GM21423 (cell line): ENCODE results near the gene SMARCA4.
"Not testable (repeated sequence)": the region's sequence is repeated elsewhere in the genome, so short reads cannot be mapped to it uniquely, and the experiment has no call there.

ENCODE experiments used
- ATAC-seq: cut with Tn5 transposase; IDR thresholded peaks from one replicate; pipeline ENCODE4 v1.9.1; 2021; ENCODE audit warnings: mild to moderate bottlenecking, moderate library complexity; ENCODE audit not compliant: unreplicated experiment

SMARCA4 gene

DNA sequence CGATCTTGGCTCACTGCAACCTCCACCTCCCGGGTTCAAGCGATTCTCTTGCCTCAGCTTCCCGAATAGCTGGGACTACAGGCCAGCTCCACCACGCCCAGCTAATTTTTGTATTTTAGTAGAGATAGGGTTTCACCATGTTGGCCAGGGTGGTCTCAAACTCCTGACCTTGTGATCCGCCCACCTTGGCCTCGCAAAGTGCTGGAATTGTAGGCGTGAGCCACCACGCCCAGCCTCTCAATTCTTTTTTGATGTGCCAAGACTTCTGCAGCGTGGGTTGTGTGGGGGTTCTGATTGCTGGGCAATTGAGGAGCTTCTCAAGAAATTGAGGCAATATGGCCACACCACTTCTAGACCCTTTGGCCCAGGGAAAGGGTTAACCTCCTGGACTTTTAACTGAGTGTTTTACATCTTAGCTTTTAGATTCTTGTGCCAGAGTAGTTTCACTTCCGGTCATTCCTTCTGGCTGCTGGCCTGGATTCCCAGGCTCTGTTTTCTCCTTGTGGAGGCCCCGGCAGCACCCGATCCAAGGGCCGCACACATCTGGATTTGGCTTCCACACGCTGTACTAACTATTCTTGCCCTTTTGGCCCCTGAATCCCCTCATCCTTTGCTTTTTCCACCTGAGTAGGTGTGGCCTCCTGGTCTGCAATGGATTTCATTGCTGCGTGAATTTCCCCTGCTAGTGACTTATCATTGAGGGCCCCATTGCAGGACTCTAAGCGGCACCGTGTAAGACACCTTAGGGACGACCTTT is 14.7 kb downstream of the SMARCA4 start:
- ATAC-seq, result no peak

DNA sequence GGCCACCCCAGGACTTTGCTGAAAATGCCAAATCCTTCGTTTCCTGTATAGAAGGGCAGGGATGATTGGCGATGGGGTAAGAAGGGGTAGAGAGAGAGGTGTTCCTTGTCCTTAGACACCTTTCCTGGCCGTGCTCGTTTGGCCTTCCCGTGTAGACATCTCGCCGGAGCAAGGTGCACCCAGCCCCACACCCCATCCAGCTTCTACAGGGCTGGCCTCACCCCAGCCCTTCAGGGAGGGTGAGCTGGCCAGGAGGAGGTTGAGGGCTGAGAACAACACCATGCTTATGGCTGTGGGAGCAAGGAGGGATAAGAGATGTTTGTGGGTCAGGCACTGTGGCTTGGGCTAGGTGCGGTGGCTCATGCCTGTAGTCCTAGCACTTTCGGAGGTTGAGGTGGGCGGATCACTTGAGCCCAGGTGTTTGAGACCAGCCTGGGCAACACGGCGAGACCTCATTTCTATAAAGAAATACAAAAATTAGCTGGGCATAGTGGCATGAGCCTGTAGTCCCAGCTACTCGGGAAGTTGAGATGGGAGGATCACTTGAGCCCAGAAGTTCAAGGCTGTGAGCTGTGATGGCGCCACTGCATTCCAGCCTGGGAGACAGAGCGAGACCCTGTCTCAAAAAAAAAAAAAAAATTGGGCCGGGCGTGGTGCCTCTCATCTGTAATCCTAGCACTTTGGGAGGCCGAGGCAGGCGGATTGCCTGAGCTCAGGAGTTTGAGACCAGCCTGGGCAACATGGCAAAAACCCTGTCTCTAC is 15.5 kb downstream of the SMARCA4 start:
- no peak for ATAC-seq

DNA sequence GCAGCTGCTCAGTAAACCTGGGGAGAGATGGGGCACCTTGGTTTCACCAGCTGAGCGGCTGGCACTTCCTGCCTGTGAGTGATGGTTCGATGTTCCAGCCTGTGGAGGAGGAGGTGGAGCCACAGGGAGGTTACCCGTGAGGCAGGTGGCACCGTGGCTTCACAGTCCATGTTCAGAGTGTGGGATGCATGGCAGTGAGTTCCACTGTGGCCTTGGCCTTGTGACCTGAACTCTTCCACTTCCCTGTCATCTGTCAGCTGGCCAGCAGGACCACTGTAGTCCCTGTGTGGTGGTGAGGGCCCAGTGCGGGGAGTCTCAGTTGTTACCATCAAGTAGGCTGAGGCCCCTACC is 16.9 kb downstream of the SMARCA4 start:
- ATAC-seq, result no peak

DNA sequence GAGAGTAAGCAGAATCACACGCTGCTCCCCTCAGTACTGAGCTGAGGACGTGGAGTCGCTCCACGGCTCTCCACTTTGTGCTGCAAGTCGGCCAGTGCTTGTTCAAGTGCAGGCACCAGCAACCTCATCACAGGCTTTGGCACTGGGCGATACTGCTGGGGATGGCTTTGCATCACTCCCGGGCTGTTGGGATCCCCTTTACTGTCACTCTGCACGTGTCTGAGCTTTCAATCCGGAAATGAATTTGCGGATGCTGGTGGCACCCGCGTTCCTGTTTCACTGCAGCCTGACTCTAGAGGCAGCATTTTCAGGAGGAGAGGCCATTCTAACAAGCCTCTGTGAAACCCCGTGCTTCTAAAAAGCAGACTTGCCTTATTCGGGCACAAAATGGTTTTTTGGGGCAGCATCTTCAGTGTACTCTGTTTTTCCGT is 19.1 kb downstream of the SMARCA4 start:
- ATAC-seq, result no peak

DNA sequence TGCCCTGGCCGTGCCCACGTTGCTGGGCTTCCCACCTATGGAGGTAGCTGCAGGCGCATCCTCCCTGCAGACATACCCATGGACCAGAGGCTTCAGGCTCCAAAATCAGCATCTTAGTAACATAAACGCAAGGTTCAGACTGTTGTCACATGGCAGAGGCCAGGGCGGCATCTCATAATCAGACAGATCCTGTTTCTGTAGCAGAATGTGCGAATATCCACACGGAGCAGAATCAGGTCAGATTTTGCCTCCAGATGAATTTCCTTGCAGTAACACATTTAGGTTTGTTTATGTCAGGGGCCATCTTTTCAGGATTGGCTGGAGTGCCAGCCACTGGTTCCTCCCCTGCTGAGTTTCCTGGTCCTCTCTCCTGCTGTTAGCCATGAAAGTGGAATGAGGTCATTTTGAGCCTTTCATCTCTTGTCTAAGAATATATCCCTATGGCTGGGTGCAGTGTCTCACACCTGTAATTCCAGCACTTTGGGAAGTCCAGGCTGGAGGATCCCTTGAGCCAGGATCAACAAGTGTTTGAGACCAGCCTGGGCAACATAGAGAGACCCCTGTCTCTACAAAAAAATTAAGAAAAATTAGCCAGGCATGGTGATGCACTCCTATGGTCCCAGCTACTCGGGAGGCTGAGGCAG is 20.5 kb downstream of the SMARCA4 start:
- ATAC-seq, result no peak

DNA sequence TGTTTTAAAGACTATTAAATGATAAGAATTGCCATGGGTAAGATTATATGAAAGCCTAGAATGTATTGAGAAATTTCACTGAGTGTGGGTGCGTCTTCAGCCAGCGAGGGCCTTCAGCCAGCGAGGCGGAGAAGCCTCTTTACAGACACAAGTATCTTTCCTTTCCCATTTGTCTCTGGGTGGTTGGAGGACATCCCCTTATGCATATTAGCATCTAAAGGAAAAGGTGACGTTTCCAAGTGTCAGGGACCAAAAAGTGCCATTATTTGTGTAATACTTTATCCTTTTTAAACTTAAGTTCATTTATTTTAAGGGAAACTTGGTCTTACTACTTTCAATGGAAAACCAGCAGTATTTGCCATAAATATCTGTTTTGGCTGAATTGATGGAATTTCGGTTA is 22.2 kb downstream of the SMARCA4 start:
- no peak for ATAC-seq

DNA sequence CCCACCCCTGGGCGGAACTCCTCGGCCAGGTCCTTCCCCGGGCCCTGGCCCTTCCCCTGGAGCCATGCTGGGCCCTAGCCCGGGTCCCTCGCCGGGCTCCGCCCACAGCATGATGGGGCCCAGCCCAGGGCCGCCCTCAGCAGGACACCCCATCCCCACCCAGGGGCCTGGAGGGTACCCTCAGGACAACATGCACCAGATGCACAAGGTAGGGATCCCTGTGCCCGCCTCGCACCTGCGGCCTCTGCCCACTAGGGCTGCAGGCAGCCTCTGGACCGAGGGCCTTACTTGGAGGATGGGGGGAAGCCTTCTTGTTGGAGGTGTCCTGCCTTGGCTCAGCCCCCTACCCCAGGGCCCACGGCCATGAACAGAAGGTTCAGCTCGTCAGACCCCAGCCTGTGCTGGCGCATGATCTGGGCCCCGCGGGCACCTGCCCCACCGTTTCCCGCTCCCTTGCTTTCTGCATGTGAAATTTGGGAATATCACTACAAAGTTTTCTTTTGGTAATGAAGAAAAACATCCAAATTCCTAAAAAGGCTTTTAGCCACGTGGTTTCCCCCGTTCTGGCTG is 23.4 kb downstream of the SMARCA4 start:
- no peak for ATAC-seq

DNA sequence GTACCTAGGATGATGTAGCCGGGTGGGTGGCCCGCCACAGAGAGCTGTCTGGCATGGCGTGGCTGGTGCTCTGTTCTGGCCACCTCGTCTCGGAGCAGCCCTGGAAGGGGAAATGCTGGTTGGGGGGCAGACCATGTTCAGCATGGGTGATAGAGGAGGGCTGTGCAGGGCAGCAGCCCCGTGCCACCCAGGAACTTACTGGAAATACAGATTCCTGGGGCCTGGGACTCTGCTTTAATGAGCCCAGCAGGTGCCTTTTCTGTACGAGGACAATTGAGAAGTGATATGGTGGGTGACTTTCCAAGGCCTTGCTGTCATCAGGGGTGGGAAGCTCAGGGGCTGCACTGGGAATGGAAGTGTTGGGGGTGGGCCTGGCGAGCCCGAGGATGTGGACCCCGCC is 24.7 kb downstream of the SMARCA4 start:
- no peak for ATAC-seq

DNA sequence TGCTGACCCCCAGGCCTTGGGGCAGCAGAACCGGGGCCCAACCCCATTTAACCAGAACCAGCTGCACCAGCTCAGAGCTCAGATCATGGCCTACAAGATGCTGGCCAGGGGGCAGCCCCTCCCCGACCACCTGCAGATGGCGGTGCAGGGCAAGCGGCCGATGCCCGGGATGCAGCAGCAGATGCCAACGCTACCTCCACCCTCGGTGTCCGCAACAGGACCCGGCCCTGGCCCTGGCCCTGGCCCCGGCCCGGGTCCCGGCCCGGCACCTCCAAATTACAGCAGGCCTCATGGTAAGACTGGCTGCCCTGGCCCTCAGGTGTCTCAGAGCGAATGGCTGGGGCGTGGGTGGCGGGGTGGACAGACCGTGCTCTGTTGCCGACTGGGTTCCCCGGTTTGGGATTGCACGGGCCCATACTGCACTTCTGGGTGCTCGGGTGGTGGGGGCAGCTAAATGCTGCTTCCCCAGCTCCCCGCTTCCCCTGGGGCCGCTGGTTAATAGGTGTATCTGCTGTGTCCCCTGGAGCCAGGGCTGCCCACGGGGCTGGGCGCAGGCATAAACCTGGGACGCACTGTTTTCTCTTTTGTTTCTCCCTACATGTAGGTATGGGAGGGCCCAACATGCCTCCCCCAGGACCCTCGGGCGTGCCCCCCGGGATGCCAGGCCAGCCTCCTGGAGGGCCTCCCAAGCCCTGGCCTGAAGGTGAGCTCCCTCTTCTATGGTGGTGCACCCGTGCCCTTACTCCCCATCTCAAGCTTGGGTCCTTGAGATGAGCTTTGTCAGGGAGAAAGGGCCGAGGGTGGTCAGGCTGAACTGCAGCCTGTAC is 25.7 kb downstream of the SMARCA4 start:
- no peak for ATAC-seq

DNA sequence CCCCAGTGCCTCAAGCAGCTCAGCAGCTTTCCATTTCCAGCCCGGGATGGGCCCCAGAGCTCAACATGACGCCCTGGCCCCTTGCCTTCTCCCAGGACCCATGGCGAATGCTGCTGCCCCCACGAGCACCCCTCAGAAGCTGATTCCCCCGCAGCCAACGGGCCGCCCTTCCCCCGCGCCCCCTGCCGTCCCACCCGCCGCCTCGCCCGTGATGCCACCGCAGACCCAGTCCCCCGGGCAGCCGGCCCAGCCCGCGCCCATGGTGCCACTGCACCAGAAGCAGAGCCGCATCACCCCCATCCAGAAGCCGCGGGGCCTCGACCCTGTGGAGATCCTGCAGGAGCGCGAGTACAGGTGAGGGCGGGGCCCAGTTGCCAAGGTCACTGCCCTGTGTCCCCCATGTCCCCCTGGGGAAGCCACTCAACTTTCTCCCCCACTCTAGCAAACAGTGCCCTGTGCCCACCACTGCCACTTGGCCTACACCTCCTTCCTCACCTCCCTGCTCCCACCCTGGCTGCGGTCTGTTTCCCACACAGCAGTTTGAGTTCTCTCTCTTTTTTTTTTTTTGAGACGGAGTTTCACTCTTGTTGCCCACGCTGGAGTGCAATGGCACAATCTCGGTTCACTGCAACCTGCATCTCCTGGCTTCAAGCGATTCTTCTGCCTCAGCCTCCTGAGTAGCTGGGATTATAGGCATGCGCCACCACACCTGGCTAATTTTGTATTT is 26.9 kb downstream of the SMARCA4 start:
- ATAC-seq, result no peak

DNA sequence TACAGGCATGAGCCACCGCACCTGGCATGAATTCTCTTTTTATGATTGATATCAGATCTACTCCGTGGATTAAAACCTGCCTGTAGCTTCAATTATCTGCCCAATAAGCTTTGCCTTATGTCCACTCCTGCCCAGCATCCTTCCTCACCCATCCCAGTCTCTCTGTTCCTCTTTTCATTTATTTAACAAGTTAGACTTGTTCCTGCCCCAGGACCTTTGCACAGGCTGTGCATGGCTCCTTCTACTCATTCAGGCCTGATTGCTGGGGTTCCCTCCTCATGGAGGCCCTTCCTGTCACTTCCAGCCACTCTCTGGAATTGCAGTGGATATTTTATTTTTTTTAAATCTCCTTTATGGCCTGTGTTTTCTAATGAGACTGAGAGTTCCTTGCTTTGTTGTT is 27.6 kb downstream of the SMARCA4 start:
- ATAC-seq, result no peak

DNA sequence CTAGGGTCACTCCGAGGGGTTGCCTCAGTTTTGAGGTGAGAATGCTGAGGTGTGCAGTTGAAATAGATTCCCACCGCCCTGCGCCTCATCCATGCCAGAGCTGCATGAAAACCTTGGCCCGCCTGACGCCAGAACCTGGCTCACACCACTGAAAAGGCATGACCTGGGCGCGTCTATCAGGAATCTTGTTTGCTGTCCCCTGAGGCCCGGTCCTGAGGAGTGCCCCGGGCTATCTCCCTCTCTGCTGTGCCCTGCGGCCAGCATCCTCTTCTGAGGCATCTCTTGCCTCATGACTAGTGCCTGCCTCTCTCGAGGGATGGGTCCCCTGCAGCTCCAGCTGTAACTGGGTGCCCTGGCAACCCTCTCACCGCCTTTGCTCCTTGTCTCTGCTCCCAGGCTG is 28.1 kb downstream of the SMARCA4 start:
- no peak for ATAC-seq

DNA sequence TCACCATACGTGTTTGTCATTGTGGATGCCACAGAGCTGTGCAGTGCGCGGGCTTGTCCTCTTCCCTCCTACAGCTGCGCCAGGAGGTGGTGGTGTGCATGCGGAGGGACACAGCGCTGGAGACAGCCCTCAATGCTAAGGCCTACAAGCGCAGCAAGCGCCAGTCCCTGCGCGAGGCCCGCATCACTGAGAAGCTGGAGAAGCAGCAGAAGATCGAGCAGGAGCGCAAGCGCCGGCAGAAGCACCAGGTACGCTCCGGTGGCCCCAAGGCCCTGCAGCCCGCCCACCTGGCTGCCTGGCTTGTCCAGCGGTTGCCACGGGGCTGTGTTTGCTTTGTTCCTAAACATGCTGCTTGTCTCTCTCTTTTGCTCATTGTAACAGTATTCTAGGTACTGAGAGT is 30.2 kb downstream of the SMARCA4 start:
- ATAC-seq, result no peak

DNA sequence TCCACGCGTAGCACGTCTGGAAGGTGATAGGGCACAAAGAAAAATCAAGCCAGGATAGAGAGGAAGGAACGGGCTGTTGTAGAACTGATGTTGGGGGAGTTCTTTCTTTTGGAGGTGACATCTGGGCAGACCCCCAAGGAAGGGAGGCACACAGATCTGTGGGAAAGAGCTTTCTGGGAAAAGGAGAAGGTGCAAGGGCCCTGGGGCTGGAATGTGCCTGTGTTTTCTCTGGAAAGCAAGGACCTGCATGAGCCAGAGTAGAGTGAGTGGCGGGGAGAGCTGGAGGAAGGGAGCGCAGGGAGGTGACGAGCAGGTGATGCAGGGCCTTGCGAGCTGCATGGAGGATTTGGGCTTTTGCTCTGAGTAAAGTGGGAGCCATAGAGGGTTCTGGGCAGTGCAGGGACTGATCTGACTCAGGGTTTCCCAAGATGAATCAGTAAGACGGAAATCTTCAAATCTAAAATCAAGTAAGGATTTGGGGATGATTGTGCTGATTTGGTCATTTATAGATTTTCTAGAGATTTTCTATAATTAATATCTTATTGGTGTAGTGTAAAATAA is 30.8 kb downstream of the SMARCA4 start:
- ATAC-seq, result no peak

DNA sequence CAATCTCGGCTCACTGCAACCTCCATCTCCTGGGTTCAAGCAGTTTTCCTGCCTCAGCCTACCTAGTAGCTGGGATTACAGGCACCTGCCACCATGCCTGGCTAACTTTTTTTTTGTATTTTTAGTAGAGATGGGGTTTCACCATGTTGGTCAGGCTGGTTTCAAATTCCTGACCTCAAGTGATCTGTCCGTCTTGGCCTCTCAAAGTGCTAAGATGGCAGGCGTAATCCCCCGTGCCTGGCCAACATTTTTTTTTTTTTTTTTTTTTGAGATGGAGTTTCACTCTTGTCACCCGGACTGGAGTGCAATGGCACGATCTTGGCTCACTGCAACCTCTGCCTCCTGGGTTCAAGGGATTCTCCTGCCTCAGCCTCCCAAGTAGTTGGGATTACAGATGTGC is 31.3 kb downstream of the SMARCA4 start:
- not testable (repeated sequence) for ATAC-seq

DNA sequence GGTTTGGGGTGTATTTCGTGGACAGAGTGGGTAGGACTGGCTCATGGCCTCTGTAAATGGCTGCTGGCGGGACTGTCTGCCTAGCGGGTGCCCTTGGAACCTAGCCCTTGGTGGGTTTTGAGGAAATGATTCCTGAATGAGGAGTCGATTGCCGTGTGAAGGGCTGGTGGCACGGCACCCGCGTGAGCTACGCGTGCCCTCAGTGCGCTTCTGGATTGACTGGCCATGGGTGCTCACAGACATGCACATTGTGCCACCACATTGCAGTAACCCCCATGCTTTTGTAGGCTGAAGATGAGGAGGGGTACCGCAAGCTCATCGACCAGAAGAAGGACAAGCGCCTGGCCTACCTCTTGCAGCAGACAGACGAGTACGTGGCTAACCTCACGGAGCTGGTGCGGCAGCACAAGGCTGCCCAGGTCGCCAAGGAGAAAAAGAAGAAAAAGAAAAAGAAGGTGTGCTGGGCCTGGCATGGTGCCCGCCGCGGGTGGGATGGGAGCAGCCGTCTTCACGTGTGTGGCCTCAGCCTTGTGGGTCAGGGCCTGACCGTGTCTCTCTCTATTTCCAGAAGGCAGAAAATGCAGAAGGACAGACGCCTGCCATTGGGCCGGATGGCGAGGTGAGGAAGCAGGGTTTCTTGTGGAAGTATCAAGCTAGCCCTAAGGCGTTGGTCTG is 35.2 kb downstream of the SMARCA4 start:
- ATAC-seq, result no peak

DNA sequence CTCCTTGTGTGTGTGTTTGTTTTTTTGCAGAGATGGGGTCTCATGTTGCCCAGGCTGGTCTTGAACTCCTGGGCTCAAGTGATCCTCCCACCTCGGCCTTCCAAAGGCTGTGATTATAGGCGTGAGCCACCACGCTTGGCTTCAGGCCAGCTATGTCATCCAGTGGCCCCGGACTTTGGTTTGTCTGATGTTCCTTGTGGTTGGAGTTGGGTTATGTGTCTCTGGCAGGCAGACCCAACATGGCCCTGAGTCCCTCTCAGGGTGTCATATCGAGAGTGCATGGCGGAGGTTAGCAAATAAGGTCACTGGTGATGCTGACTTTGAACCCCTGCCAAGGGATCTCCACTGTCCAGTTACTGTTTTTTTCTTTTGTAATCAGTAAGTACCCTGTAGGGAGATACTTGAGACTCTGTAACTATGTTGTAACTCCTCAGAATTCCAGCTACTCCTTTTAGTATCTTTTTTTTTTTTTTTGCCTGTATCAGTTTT is 37.3 kb downstream of the SMARCA4 start:
- ATAC-seq, result no peak

DNA sequence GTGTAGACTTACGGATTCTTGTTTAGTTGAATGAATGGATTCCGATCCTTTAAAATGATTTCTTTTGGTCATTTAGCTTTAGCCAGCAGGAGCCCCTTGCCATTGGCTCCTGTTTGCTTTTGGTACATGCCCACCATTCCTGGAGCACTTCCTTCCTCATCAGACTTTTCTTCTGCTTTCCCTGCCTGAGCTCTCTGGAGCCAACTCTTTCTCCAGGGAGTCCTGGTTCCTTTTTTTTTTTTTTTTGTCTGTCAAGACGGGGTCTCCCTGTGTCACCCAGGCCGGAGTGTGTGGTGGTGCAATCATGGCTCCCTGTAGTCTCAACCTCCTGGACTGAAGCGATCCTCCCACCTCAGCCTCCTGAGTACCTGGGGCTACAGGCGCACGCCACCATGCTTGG is 37.8 kb downstream of the SMARCA4 start:
- no peak for ATAC-seq

DNA sequence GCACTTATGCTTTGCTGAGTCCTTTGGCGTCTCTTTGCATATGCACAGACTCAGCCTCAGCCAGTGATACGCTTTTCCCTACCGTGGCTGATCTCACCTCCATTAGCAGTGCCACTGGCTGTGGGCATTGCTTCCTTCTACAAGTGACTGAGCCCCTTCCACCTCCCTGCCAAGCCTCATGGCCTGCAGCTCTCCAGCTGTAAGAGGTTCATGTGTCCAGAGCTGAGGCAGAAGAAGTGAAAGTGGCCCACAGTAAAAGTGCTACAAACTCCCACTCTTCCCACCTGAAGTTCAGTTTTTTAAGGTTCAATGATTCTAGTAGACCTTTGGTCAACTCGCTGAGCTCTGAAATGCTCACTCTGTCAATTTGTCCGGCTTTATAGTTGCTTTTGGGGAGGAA is 44.7 kb downstream of the SMARCA4 start:
- no peak for ATAC-seq
